OCI-LY7 (cell line): ENCODE results near the gene CXCL8. TPM values are rescaled to one million over a fixed set of nuclear protein-coding genes. Genes with fewer than 3 reads are reported as not detected.

Source experiments
- BruUV-seq: library from RNA; stranded (reverse); fragments of 400-500 nt; replicated peaks from 2 replicates; lab custom pipeline; 2021; lab: Mats Ljungman, UMichigan
- CTCF ChIA-PET: fragments of 300-600 bp; sonication (Branson Sonifier 250); formaldehyde crosslinking; loops from one replicate; lab custom pipeline; 2022; ENCODE audit warnings: antibody characterized with exemption; ENCODE audit not compliant: unreplicated experiment; lab: Charles Lee
- POLR2A ChIA-PET: fragments of 300-600 bp; sonication (Branson Sonifier 250); formaldehyde crosslinking; loops from one replicate; lab custom pipeline; 2022; ENCODE audit warnings: antibody characterized with exemption; lab: Charles Lee
- DNase-seq: peaks from one replicate; pipeline ENCODE4 v3.0.0-alpha.2; 2015; ENCODE audit warnings: low spot score
- H2AFZ ChIP-seq: fragments of 200-600 bp; sonication (generic), shearing (Covaris generic); 2 replicates; pipeline ENCODE4 v1.6.1; 2014; ENCODE audit warnings: mild to moderate bottlenecking, antibody characterized with exemption, low read length, moderate library complexity
- H3K27ac ChIP-seq: fragments of 200-600 bp; sonication (generic); 2 replicates; pipeline ENCODE4 v1.5.1; 2014; ENCODE audit warnings: mixed run types, low read depth, mild to moderate bottlenecking, moderate library complexity, low read length, inconsistent platforms; ENCODE audit not compliant: poor library complexity, severe bottlenecking
- H3K36me3 ChIP-seq: fragments of 200-600 bp; sonication (generic); 2 replicates; pipeline ENCODE4 v1.6.1; 2014; ENCODE audit warnings: mild to moderate bottlenecking, antibody characterized with exemption, low read length, moderate library complexity, mixed read lengths; ENCODE audit not compliant: insufficient read depth
- H3K4me1 ChIP-seq: fragments of 200-600 bp; sonication (generic); 2 replicates; pipeline ENCODE4 v1.5.1; 2014; ENCODE audit warnings: mild to moderate bottlenecking, low read length; ENCODE audit not compliant: insufficient read depth, poor library complexity, severe bottlenecking
- H3K4me2 ChIP-seq: fragments of 200-600 bp; sonication (generic); 2 replicates; pipeline ENCODE4 v1.6.1; 2014; ENCODE audit warnings: mild to moderate bottlenecking, low read length
- H3K4me3 ChIP-seq: fragments of 200-600 bp; sonication (generic); 2 replicates; pipeline ENCODE4 v1.5.1; 2014; ENCODE audit warnings: mild to moderate bottlenecking, low read depth, low read length; ENCODE audit not compliant: poor library complexity, severe bottlenecking
- H3K79me2 ChIP-seq: fragments of 200-600 bp; sonication (generic); 2 replicates; pipeline ENCODE4 v1.6.1; 2016; ENCODE audit warnings: low read depth, mild to moderate bottlenecking, low read length, moderate library complexity, mixed read lengths; ENCODE audit not compliant: insufficient read depth
- H3K9me2 ChIP-seq: fragments of 200-600 bp; sonication (generic); 2 replicates; pipeline ENCODE4 v1.6.1; 2016; ENCODE audit warnings: mild to moderate bottlenecking, low read length, mixed read lengths; ENCODE audit not compliant: insufficient read depth
- H3K9me3 ChIP-seq: fragments of 200-600 bp; sonication (generic); 2 replicates; pipeline ENCODE4 v1.6.1; 2014; ENCODE audit warnings: mild to moderate bottlenecking, mixed run types, low read length, mixed read lengths
- H4K20me1 ChIP-seq: fragments of 200-600 bp; sonication (generic); 2 replicates; pipeline ENCODE4 v1.6.1; 2014; ENCODE audit warnings: mild to moderate bottlenecking, antibody characterized with exemption, low read length, moderate library complexity, mixed read lengths; ENCODE audit not compliant: insufficient read depth
- CTCF ChIP-seq: fragments of 200-600 bp; sonication (generic); conservative IDR thresholded peaks from 2 replicates; pipeline ENCODE4 v1.5.1; 2014; ENCODE audit warnings: mild to moderate bottlenecking, antibody characterized with exemption, low read length, moderate library complexity, mixed read lengths
- EZH2phosphoT487 ChIP-seq: fragments of 200-600 bp; sonication (generic); IDR thresholded peaks from 2 replicates; pipeline ENCODE4 v1.6.1; 2018; ENCODE audit warnings: low read depth, borderline replicate concordance, mild to moderate bottlenecking, mixed run types, antibody characterized with exemption, low read length, moderate library complexity, mixed read lengths
- intact Hi-C: fragments of 100-400 bp; cut with micrococcal nuclease; formaldehyde crosslinking; loops from one replicate; pipeline ENCODE4 v1.10.0; 2022; ENCODE audit not compliant: unreplicated experiment
- total RNA-seq, 2 experiments: library from RNA; depleted of rRNA in 1 of 2; stranded (reverse); fragments of >200 nt in 1 of 2; shearing (Covaris generic) in 1 of 2; gene quantifications; 2 replicates each; pipeline ENCODE4 v1.2.3, GENCODE V29; 2014 to 2022

Gene CXCL8
- total RNA-seq, 2 experiments from 2014 or later: not detected

GRCh38 chr4:73751830-73752229, 11.5 kb downstream of the CXCL8 start:
- H4K20me1 ChIP-seq: no peaks in the 10 kb centered on the region
- H3K36me3 ChIP-seq: no peaks in the 10 kb centered on the region
- no peak for TF ChIP-seq EZH2phosphoT487
- no peak for TF ChIP-seq CTCF
- no peak overlapping the region for H3K4me3 ChIP-seq
- ChIA-PET POLR2A (no interaction called here), CTCF (no interaction called here)
- no peaks in the 10 kb centered on the region for H3K9me3 ChIP-seq
- no peak for DNase-seq
- H3K27ac ChIP-seq: no peak overlapping the region
- H3K79me2 ChIP-seq: no peaks in the 10 kb centered on the region
- intact Hi-C loops: no loop called here
- H3K9me2 ChIP-seq: no peaks in the 10 kb centered on the region
- no TSS peak for BruUV-seq
- no peak overlapping the region for H2AFZ ChIP-seq
- H3K4me1 ChIP-seq: no peaks in the 10 kb centered on the region
- no peak overlapping the region for H3K4me2 ChIP-seq

- H3K4me1 ChIP-seq: no peaks in the 10 kb centered on the region
- H2AFZ ChIP-seq: no peak overlapping the region
- BruUV-seq: no TSS peak
- ChIA-PET CTCF (no interaction called here), POLR2A (no interaction called here)
- intact Hi-C loops: no loop called here
- DNase-seq: no peak
- H3K9me3 ChIP-seq: no peaks in the 10 kb centered on the region
- H3K79me2 ChIP-seq: no peaks in the 10 kb centered on the region
- no peaks in the 10 kb centered on the region for H3K36me3 ChIP-seq
- no peak overlapping the region for H3K4me2 ChIP-seq
- H3K9me2 ChIP-seq: no peaks in the 10 kb centered on the region
- H4K20me1 ChIP-seq: no peaks in the 10 kb centered on the region
- TF ChIP-seq CTCF: no peak
- no peak for TF ChIP-seq EZH2phosphoT487
- H3K4me3 ChIP-seq: no peak overlapping the region
- no peak overlapping the region for H3K27ac ChIP-seq
Measured at GRCh38 chr4:73752424-73752823, 12.1 kb downstream of the CXCL8 start.

GRCh38 chr4:73753215-73753614, 12.8 kb downstream of the CXCL8 start:
- BruUV-seq: no TSS peak
- Histone ChIP-seq H3K79me2 (no peaks in the 10 kb centered on the region), H2AFZ (no peak overlapping the region), H3K9me2 (no peaks in the 10 kb centered on the region), H3K9me3 (no peaks in the 10 kb centered on the region), H3K4me3 (no peak overlapping the region), H3K4me2 (no peak overlapping the region), H3K36me3 (no peaks in the 10 kb centered on the region), H3K27ac (no peak overlapping the region), H3K4me1 (no peaks in the 10 kb centered on the region), H4K20me1 (no peaks in the 10 kb centered on the region)
- TF ChIP-seq EZH2phosphoT487 (no peak), CTCF (no peak)
- POLR2A ChIA-PET: no interaction called here
- intact Hi-C loops: no loop called here
- CTCF ChIA-PET: no interaction called here
- DNase-seq: no peak
